ENCODE results near the gene AMELX. TPM values are rescaled to one million over a fixed set of nuclear protein-coding genes. Genes with fewer than 3 reads are reported as not detected.

Gene AMELX
- total RNA-seq, 4 donors from 2014 or later, result not detected

DNA sequence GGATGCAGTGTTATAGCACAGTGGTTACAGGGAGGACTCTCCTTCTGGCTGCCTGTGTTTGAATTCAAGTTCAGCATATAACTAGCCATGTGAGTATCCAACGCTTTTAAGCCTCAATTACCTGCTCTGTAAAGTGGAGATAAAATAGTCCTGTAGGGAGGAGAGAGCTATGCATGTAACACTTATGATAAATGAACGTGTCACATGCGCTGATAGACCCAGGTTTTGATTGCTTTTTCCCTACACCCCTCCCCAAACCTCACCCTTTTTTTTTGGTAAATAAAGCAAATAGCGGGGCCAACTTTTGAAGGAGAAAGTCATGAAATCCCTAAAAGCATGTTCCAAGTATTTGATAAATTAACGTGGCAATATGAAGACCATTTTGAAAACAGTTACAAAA is 20.4 kb upstream of the AMELX start:
- Histone ChIP-seq H3K9me3 (no peaks in the 10 kb centered on the region), H3K36me3 (no peaks in the 10 kb centered on the region), H3K4me3 (no peak overlapping the region), H3K27ac (replicated peaks in 1 of 4) (no peak overlapping the region), H3K4me1 (peaks cover 0 to 4% (median 0%) of the 10 kb centered on the region in 4 donors), H3K27me3 (no peaks in the 10 kb centered on the region)
- TF ChIP-seq POLR2AphosphoS5 (IDR thresholded peaks at IDR 0.05) (no peak), EP300 (IDR thresholded peaks at IDR 0.05) (no peak), POLR2A (IDR thresholded peaks at IDR 0.05; ENCODE audit: low read depth) (no peak)
- TF ChIP-seq, protein P1, sequence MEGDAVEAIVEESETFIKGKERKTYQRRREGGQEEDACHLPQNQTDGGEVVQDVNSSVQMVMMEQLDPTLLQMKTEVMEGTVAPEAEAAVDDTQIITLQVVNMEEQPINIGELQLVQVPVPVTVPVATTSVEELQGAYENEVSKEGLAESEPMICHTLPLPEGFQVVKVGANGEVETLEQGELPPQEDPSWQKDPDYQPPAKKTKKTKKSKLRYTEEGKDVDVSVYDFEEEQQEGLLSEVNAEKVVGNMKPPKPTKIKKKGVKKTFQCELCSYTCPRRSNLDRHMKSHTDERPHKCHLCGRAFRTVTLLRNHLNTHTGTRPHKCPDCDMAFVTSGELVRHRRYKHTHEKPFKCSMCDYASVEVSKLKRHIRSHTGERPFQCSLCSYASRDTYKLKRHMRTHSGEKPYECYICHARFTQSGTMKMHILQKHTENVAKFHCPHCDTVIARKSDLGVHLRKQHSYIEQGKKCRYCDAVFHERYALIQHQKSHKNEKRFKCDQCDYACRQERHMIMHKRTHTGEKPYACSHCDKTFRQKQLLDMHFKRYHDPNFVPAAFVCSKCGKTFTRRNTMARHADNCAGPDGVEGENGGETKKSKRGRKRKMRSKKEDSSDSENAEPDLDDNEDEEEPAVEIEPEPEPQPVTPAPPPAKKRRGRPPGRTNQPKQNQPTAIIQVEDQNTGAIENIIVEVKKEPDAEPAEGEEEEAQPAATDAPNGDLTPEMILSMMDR (IDR thresholded peaks at IDR 0.05), result no peak
- intact Hi-C loops (cut with DNase I), result no loop called here
- WGBS, result 66% methylated on average over 5 of the region's 5 CpGs
- no peak for DNase-seq (ENCODE audit: extremely low spot score)

DNA sequence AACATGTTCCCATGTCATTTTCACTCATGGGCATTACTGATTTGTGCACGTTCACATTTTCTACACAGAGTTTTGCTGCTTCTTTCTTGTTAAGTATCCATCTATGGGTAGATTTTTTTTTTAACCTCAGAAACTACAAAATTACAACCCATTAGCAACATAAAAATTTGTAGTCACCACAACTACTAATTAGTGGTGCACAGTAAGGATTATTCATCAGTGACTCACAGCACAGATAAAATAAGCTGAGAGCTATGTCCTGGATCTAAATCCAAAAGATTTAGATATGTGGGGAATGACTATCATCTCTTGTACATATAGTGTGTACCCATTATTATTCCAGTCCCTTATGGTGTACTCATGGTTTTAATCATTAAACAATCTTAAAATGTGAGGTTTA is 19.7 kb upstream of the AMELX start:
- Histone ChIP-seq H3K9me3 (no peaks in the 10 kb centered on the region), H3K27ac (replicated peaks in 1 of 4) (no peak overlapping the region), H3K4me3 (no peak overlapping the region), H3K36me3 (no peaks in the 10 kb centered on the region), H3K27me3 (no peaks in the 10 kb centered on the region), H3K4me1 (peaks cover 0 to 4% (median 0%) of the 10 kb centered on the region in 4 donors)
- intact Hi-C loops (cut with DNase I), result no loop called here
- TF ChIP-seq, protein P1 (IDR thresholded peaks at IDR 0.05), result no peak
- TF ChIP-seq POLR2A (IDR thresholded peaks at IDR 0.05; ENCODE audit: low read depth) (no peak), EP300 (IDR thresholded peaks at IDR 0.05) (no peak), POLR2AphosphoS5 (IDR thresholded peaks at IDR 0.05) (no peak)
- DNase-seq (ENCODE audit: extremely low spot score), result no peak
- WGBS, result 84% methylated on average over 1 of the region's 1 CpG

GRCh38 chrX:11282043-11282442 is 11.2 kb upstream of the AMELX start:
- H3K4me3 ChIP-seq, result no peak overlapping the region
- no peak overlapping the region for H3K27ac ChIP-seq (replicated peaks in 1 of 4)
- no peaks in the 10 kb centered on the region for H3K9me3 ChIP-seq
- intact Hi-C loops (cut with DNase I), result no loop called here
- H3K27me3 ChIP-seq, result no peaks in the 10 kb centered on the region
- TF ChIP-seq POLR2A (IDR thresholded peaks at IDR 0.05; ENCODE audit: low read depth) (no peak), POLR2AphosphoS5 (IDR thresholded peaks at IDR 0.05) (no peak), EP300 (IDR thresholded peaks at IDR 0.05) (no peak)
- TF ChIP-seq, protein P1 (IDR thresholded peaks at IDR 0.05), result no peak
- WGBS, result 36% methylated on average over 2 of the region's 2 CpGs
- H3K4me1 ChIP-seq, result no peaks in the 10 kb centered on the region
- no peaks in the 10 kb centered on the region for H3K36me3 ChIP-seq
- DNase-seq (ENCODE audit: extremely low spot score), result no peak

- H3K4me3 ChIP-seq, result no peak overlapping the region
- WGBS, result 72% methylated on average over 3 of the region's 3 CpGs
- H3K27ac ChIP-seq (replicated peaks in 1 of 4), result no peak overlapping the region
- peaks cover 0 to 13% (median 0%) of the 10 kb centered on the region in 4 donors for H3K4me1 ChIP-seq
- no peak for TF ChIP-seq POLR2AphosphoS5 (IDR thresholded peaks at IDR 0.05)
- no peak for TF ChIP-seq POLR2A (IDR thresholded peaks at IDR 0.05; ENCODE audit: low read depth)
- TF ChIP-seq EP300 (IDR thresholded peaks at IDR 0.05), result no peak
- TF ChIP-seq, protein P1 (IDR thresholded peaks at IDR 0.05), result no peak
- H3K36me3 ChIP-seq, result no peaks in the 10 kb centered on the region
- intact Hi-C loops (cut with DNase I), result no loop called here
- DNase-seq (ENCODE audit: extremely low spot score), result no peak
- no peaks in the 10 kb centered on the region for H3K27me3 ChIP-seq
- no peaks in the 10 kb centered on the region for H3K9me3 ChIP-seq
Measured at GRCh38 chrX:11285651-11286050, 7.6 kb upstream of the AMELX start.

- DNase-seq (ENCODE audit: extremely low spot score), result no peak
- Histone ChIP-seq H3K27me3 (no peaks in the 10 kb centered on the region), H3K4me1 (peaks cover 0 to 13% (median 0%) of the 10 kb centered on the region in 4 donors), H3K9me3 (no peaks in the 10 kb centered on the region), H3K27ac (replicated peaks in 1 of 4) (no peak overlapping the region), H3K36me3 (no peaks in the 10 kb centered on the region), H3K4me3 (no peak overlapping the region)
- WGBS, result 76% methylated on average over 1 of the region's 1 CpG
- TF ChIP-seq, protein P1 (IDR thresholded peaks at IDR 0.05), result no peak
- TF ChIP-seq POLR2A (IDR thresholded peaks at IDR 0.05; ENCODE audit: low read depth) (no peak), EP300 (IDR thresholded peaks at IDR 0.05) (no peak), POLR2AphosphoS5 (IDR thresholded peaks at IDR 0.05) (no peak)
- intact Hi-C loops (cut with DNase I), result no loop called here
Measured at GRCh38 chrX:11287505-11287904, 5.7 kb upstream of the AMELX start.
